Activated T-helper 9 cell treated with anti-CD3 and anti-CD28 coated beads, Interleukin-2, amount 50 U/mL, for 16 hours (primary cell): ENCODE results near the gene FAM20B.

ENCODE experiments used
- DNase-seq: peaks from one replicate; pipeline ENCODE4 v3.0.0-alpha.2; 2020; ENCODE audit warnings: low read depth

The FAM20B gene

GRCh38 chr1:179048339-179049124 is 22.8 kb downstream of the FAM20B start:
- no peak for DNase-seq

GRCh38 chr1:179052776-179053175 is 27.1 kb downstream of the FAM20B start:
- DNase-seq = no peak

DNA sequence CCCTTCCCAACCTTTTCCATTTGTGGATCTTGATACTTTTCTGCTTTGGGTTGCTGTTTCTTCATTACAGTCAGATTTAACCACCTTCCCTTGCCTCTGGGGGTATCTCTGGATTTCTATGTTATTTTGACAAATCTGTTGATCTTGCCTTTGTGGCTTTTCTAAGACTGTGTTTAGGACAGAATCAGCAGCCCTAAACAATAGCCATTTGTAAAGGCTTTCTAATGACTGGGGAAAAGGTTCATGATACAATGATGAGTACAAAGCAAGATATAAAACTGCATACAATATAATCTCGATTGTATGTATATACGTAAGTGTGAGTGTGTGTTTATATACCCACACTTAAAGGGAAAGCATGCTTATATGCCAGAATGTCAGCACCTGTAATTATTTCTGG is 27.8 kb downstream of the FAM20B start:
- no peak for DNase-seq

- DNase-seq = no peak
These were observed 30.2 kb downstream of the FAM20B start for GRCh38 chr1:179055937-179056336.

DNA sequence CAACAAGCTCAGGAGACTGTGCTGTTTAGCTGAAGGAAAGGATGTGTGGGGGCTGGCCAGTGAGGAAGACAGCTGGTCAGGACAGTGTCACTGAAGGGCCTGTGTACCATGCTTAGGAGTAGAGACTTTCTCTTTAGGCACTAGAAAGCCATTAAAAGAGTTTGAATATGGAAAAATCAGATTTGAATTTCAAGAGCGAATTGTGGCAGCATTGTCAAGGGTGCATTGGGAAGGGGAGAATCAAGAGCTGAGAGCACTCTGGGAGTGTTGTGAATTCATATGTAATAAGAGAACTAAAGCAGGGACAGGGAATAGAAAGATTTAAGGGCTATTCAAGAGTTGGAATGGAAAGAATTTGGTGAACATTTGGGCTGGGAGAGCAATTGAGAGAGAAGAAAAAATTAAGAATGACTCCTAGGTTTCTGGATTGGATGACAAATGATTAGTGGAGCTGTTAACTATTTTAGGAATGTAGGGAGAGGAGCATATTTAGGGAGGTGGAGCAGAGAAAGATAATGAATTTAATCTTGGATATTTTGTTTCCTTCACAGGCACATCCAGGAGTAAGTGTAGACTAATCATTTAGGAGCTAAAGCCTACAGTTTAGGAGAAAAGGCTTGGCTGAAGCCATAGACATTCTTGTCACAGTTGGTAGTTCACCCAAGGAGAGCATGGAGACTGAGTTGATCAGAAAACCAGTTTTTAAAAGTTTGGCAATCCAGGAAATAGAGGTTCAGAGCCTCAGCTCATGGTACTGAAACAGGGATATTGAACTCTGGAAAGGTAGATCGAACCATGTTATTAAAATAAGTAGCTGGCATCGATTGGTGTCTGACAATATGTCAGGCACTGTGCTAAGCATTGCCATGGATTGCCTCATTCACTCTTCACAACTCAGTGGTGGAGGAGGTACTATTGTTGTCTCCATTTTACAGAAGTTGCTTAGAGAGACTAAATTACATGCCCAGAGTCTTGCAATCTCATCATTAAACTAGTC is 33.1 kb downstream of the FAM20B start:
- no peak for DNase-seq

- no peak for DNase-seq
These were observed 35.9 kb downstream of the FAM20B start for GRCh38 chr1:179061360-179062282.

- DNase-seq = no peak
These were observed 40.8 kb downstream of the FAM20B start for GRCh38 chr1:179066471-179066870.

- DNase-seq = no peak
These were observed 51.7 kb downstream of the FAM20B start for GRCh38 chr1:179077396-179077795.

- DNase-seq = no peak
These were observed 53.5 kb downstream of the FAM20B start for GRCh38 chr1:179079113-179079761.

- DNase-seq = peak; percentile 26
These were observed 55.4 kb downstream of the FAM20B start for GRCh38 chr1:179080866-179081686.

DNA sequence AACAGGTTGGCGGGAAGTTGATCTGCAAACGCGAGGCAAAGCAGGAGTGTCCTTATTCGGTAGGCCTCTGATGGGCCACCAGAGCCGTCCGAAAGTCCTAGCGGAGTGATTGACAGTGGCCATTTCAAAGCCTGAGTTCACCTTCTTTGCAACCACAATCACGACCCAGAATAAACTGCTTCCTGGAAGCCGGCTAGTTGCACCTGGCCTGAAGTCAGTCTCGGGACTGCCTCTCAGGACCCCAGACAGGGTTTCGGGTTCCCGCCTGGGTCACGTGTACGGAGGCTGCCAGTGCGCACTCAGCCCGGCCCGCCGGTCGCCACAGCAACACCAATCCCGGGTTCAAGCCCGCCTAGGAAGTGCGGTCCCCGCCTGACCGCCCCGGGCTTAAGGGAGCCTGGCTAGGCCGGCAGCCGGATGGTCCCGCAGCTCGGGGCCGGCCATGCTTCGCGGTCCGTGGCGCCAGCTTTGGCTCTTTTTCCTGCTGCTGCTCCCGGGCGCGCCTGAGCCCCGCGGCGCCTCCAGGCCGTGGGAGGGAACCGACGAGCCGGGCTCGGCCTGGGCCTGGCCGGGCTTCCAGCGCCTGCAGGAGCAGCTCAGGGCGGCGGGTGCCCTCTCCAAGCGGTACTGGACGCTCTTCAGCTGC is 56.1 kb downstream of the FAM20B start, which contains the start of gene TOR3A:
TOR3A (plus strand) TSS at position 384 of the 646 bp plus-strand sequence; CDS start at position 443, 59 bp downstream.
- DNase-seq = peak; percentile 66

DNA sequence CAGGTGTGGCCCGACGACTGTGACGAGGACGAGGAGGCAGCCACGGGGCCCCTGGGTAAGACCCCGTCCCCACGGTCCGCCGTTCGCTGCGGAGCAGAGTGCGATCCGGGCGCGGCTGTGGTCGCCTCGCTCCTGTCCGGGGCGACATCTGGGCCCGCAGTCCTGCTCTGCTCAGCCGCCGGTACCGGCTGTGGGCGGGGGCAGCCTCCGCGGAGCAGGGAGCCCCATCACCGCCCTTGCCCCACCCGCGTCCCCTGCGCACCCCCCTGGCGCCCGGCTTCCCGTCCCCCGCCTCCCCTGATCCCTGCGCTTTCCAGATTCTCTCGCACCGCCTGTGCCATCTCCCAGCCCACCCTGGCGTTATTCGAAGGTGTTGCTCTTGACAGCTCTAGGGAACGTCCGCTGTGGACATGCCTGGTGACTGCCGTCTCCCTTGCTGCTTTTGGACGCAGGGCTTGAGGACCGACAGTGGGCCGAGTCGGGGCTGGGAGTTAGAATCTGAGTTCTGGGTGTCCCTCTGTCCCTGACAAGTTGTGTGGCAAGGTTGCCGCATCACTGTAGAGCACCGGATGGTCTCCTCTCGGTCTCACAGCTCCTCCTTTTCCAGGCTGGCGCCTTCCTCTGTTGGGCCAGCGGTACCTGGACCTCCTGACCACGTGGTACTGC is 56.8 kb downstream of the FAM20B start:
- DNase-seq = peak; percentile 8

- no peak for DNase-seq
These were observed 57.3 kb downstream of the FAM20B start for GRCh38 chr1:179082999-179083335.

GRCh38 chr1:179083533-179083932 is 57.8 kb downstream of the FAM20B start:
- no peak for DNase-seq

GRCh38 chr1:179087665-179088064 is 62.0 kb downstream of the FAM20B start:
- no peak for DNase-seq

DNA sequence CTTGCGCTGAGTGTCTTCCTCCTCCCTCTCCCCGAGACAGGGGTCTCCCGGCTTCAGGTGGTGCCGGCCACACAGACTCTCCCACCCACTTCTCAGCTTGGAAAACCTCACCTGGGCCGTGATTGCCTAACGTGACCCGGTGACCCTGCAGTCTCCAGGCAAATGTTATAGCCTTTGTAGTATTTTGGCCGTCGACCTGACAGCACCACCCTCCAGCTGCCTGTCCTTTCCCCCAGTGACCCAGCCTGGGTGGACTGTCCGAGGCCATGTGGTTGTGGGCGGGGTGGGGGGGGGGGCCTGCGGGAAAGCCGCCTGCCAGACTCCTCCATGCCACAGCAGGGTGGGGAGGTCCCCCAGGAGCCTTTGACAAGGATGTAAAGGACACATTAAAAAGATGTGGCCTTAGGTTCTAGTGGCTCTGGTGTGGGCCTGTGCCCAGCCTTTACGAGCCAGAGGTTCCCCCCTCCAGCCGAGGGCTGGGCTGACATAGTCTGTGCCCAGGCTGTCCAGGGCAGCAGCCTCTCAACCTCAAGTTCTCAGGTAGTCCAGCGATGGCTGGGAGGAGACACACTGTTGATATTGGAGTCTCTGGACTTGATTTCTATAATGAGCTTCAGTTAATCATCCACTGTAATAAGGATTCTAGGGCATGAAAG is 64.3 kb downstream of the FAM20B start:
- DNase-seq = no peak

- DNase-seq = no peak
These were observed 64.8 kb downstream of the FAM20B start for GRCh38 chr1:179090522-179090921.

DNA sequence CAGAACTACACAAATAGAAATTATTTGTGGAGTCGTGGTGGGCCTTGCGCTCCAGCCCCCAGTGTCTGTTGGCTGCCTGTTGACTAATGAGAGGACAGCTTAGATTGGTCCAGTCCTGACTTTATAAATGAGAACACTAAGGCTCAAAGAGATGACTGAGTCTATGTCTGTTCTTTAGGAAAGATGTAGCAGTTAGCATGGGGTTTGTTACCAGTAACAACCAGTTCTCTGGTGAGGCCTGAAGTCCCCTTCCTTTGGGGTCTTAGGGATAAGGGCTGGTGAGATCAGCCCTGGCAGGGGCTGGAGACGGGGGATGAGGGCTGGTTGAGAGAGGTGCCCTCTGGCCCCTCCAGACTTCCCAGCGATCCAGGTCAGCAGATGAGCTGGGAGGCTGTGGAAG is 65.2 kb downstream of the FAM20B start:
- no peak for DNase-seq

- no peak for DNase-seq
These were observed 66.0 kb downstream of the FAM20B start for GRCh38 chr1:179091691-179092165.
